ENCODE results near the gene OLFML2A.

GRCh38 chr9:124768334-124768733 is 8.6 kb upstream of the OLFML2A start:
- TF ChIP-seq POLR2A (IDR thresholded peaks at IDR 0.05) (no peak), CTCF (IDR thresholded peaks at IDR 0.05) (no peak)

Measured in upper lobe of left lung (tissue), 4 donors.